CD4-positive, alpha-beta T cell (primary cell): ENCODE data around the gene KIF23. TPM values are rescaled to one million over a fixed set of nuclear protein-coding genes. Genes with fewer than 3 reads are reported as not detected.

Source experiments
- ATAC-seq: fragments of 200-7000 bp; cut with Tn5 transposase; one replicate; pipeline ENCODE4 v1.10.0; 2022; ENCODE audit warnings: mild to moderate bottlenecking; ENCODE audit not compliant: poor library complexity
- CTCF ChIA-PET: fragments of 350-600 bp; sonication (Branson Sonifier 250); formaldehyde crosslinking; loops from one replicate; lab custom pipeline; 2021; ENCODE audit warnings: antibody characterized with exemption, inconsistent platforms; lab: Charles Lee
- POLR2A ChIA-PET: fragments of 350-600 bp; sonication (Branson Sonifier 250); formaldehyde crosslinking; loops from one replicate; lab custom pipeline; 2021; ENCODE audit warnings: antibody characterized with exemption, inconsistent platforms; lab: Charles Lee
- DNase-seq, 14 experiments: peaks; one replicate each; pipeline ENCODE4 v3.0.0-alpha.2; 2013 to 2020; ENCODE audit warnings: mixed read lengths in 2 of 14
- H3K27ac ChIP-seq, 2 donors: one replicate each; pipeline versions ENCODE4 v1.5.1 to v1.7.0; 2013; ENCODE audit warnings: low read length in 2 of 2, low read depth in 1 of 2, mild to moderate bottlenecking in 1 of 2
- H3K27me3 ChIP-seq, 2 experiments: 1 replicate in 1 of 2; 2 replicates in 1 of 2; pipeline versions ENCODE4 v1.6.1 to v1.7.0; 2013; ENCODE audit warnings: low read length in 2 of 2, control low read depth in 1 of 2, mild to moderate bottlenecking in 1 of 2, moderate library complexity in 1 of 2; ENCODE audit not compliant: insufficient read depth in 2 of 2, control insufficient read depth in 1 of 2
- H3K36me3 ChIP-seq: one replicate; pipeline ENCODE4 v1.6.1; 2013; ENCODE audit warnings: low read length, control low read depth; ENCODE audit not compliant: insufficient read depth
- H3K4me1 ChIP-seq: one replicate; pipeline ENCODE4 v1.6.1; 2013; ENCODE audit warnings: low read length, control low read depth; ENCODE audit not compliant: insufficient read depth
- H3K4me3 ChIP-seq: one replicate; pipeline ENCODE4 v1.5.1; 2013; ENCODE audit warnings: mild to moderate bottlenecking, low read length, moderate library complexity
- H3K9me3 ChIP-seq, 2 experiments: 1 replicate in 1 of 2; 2 replicates in 1 of 2; pipeline versions ENCODE4 v1.6.1 to v1.7.0; 2013; ENCODE audit warnings: low read length in 2 of 2, mild to moderate bottlenecking in 2 of 2, control low read depth in 1 of 2, moderate library complexity in 1 of 2; ENCODE audit not compliant: control insufficient read depth in 1 of 2, insufficient read depth in 1 of 2
- H3K27ac Mint-ChIP-seq: one replicate; pipeline ENCODE4 v1.8.0; 2020; ENCODE audit warnings: mixed read lengths
- H3K27me3 Mint-ChIP-seq: one replicate; pipeline ENCODE4 v1.8.0; 2021; ENCODE audit warnings: mixed read lengths
- H3K36me3 Mint-ChIP-seq: one replicate; pipeline ENCODE4 v1.8.0; 2021; ENCODE audit warnings: low read depth, mixed read lengths
- H3K4me1 Mint-ChIP-seq: one replicate; pipeline ENCODE4 v1.8.0; 2021; ENCODE audit warnings: low read depth, mixed read lengths
- H3K4me3 Mint-ChIP-seq: one replicate; pipeline ENCODE4 v1.8.0; 2020; ENCODE audit warnings: mild to moderate bottlenecking, mixed read lengths
- H3K9me3 Mint-ChIP-seq: one replicate; pipeline ENCODE4 v1.8.0; 2020; ENCODE audit warnings: mixed read lengths
- CTCF ChIP-seq: fragments of 200-600 bp; IDR thresholded peaks from one replicate; pipeline ENCODE4 v1.8.0; 2022; ENCODE audit warnings: antibody characterized with exemption, mild to moderate bottlenecking
- intact Hi-C, 2 experiments: fragments of 100-400 bp; cut with DNase I in 1 of 2; cut with micrococcal nuclease in 1 of 2; formaldehyde crosslinking; loops; one replicate each; pipeline versions ENCODE4 v1.15.1 to v1.9.0; 2023 to 2025; cut with DNase I, micrococcal nuclease
- total RNA-seq, 174 experiments: library from RNA in 2 of 174; stranded (reverse) in 2 of 174; gene quantifications; one replicate each; pipeline ENCODE4 v1.2.3 and lab custom pipeline; 2021 to 2026

The KIF23 gene
- total RNA-seq, 2 experiments from 2014 or later, result 0.71 to 1.1 TPM

DNA sequence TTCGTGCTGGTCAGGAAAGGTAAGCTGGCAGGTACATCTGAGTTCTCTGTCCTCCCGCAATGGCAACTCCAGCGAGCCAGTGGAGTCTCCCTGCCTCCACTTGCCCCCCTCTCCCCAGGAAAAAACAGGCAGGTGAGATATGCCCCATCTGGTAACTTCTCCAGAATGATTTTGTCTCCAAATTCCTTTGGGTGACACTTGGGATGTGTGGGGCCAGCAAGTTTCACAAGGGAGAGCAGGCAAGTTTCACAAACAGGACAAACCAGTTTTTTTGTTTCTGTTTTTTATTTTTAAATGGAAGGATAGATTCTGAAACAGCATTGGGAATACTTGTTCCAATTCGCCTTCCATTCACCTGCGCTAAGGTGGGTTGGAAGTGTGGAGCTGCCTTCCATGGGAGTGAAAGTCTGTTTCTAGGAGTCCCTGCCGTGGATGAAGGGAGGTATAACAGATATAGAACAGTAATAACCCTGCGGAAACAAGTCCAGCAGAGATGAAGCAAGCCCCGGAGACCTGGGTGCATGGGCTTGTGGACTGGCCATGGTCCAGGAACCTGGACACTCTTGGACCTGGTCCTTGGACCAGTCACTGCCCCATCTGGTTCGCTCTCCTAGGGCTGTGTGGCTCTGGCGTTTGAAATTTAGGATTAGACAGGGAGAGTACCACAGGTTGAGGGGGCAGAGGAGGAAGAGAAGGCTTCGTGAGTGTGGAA lies 22.9 kb upstream of the KIF23 start:
- no peaks in the 10 kb centered on the region for H3K36me3 Mint-ChIP-seq
- no peak overlapping the region for H3K27ac ChIP-seq
- ChIA-PET CTCF (no interaction called here), POLR2A (interaction anchor here (1.0 kb wide), 1 partner anchor 71 kb away, joined by 3 read pairs; no protein-coding TSS in a partner anchor)
- H3K9me3 Mint-ChIP-seq, result no peaks in the 10 kb centered on the region
- H3K4me3 ChIP-seq, result no peak overlapping the region
- intact Hi-C loops, result no loop called here
- ATAC-seq, result no peak
- no peak overlapping the region for H3K4me3 Mint-ChIP-seq
- no peak for DNase-seq
- peaks cover 8% of the 10 kb centered on the region for H3K4me1 ChIP-seq
- no peak overlapping the region for H3K27ac Mint-ChIP-seq
- no peaks in the 10 kb centered on the region for H3K27me3 ChIP-seq
- TF ChIP-seq CTCF, result no peak
- H3K36me3 ChIP-seq, result no peaks in the 10 kb centered on the region
- no peaks in the 10 kb centered on the region for H3K27me3 Mint-ChIP-seq
- no peaks in the 10 kb centered on the region for H3K9me3 ChIP-seq
- peaks cover 8% of the 10 kb centered on the region for H3K4me1 Mint-ChIP-seq

- Histone ChIP-seq H3K9me3 (no peaks in the 10 kb centered on the region), H3K4me1 (peaks cover 8% of the 10 kb centered on the region), H3K27me3 (no peaks in the 10 kb centered on the region), H3K36me3 (no peaks in the 10 kb centered on the region), H3K4me3 (no peak overlapping the region), H3K27ac (no peak overlapping the region)
- Mint-ChIP-seq H3K27me3 (no peaks in the 10 kb centered on the region), H3K27ac (no peak overlapping the region), H3K4me1 (peaks cover 8% of the 10 kb centered on the region), H3K4me3 (no peak overlapping the region), H3K36me3 (no peaks in the 10 kb centered on the region), H3K9me3 (no peaks in the 10 kb centered on the region)
- no peak for TF ChIP-seq CTCF
- DNase-seq (no peak), ATAC-seq (no peak)
- POLR2A ChIA-PET, result no interaction called here
- CTCF ChIA-PET, result no interaction called here
- intact Hi-C loops, result no loop called here
Observed at GRCh38 chr15:69392352-69392751, 21.8 kb upstream of the KIF23 start.

DNA sequence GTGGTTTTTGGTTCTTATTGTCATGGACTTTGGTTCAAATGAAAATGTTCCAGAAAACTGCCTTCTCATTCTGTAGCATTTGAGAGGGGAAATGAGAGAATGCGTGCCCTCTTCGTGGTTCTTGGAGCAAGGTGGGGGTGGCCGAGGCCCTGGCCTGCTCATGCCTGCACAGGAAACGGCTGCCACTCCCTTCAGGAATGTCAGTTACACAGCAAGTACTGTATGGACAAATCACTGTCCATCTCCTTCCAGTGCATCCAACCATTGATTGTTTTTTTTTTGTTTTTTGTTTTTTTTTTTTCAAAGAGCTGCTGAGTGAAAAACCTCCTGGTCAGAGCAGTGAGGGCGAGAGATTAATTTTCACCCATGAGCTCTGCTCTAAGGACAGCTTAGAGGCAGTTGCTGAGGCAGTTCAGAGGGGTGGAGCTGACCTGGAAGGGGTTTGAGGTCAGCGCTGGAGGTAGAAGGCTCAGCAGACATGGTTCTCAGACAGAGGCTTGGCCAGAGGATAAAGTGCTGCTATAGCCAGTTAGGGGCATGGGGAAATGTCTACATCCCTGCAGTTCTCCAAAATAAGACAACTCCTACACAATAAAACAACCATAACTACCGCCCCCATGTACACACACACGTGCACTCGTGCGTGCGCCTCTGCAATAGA lies 20.2 kb upstream of the KIF23 start:
- intact Hi-C loops, result loop anchor here (1.0 kb wide), 1 partner anchor 335 kb away; no protein-coding TSS in a partner anchor
- Histone ChIP-seq H3K27ac (no peak overlapping the region), H3K27me3 (no peaks in the 10 kb centered on the region), H3K9me3 (no peaks in the 10 kb centered on the region), H3K36me3 (no peaks in the 10 kb centered on the region), H3K4me1 (peaks cover 11% of the 10 kb centered on the region), H3K4me3 (no peak overlapping the region)
- H3K9me3 Mint-ChIP-seq, result no peaks in the 10 kb centered on the region
- no peaks in the 10 kb centered on the region for H3K36me3 Mint-ChIP-seq
- ChIA-PET POLR2A (interaction anchor here (1.8 kb wide), 1 partner anchor 58 kb away, joined by 6 read pairs; the partner anchor contains the start of gene RPLP1), CTCF (interaction anchor here (1.4 to 2.0 kb wide), 6 partner anchors 10 to 335 kb away, joined by 4 to 10 read pairs (median 6); partner anchors contain the start of gene RPLP1)
- no peak overlapping the region for H3K4me3 Mint-ChIP-seq
- H3K27me3 Mint-ChIP-seq, result no peaks in the 10 kb centered on the region
- DNase-seq, result no peak
- peaks cover 8% of the 10 kb centered on the region for H3K4me1 Mint-ChIP-seq
- TF ChIP-seq CTCF, result no peak
- H3K27ac Mint-ChIP-seq, result no peak overlapping the region
- no peak for ATAC-seq
